Activated CD4-positive, alpha-beta T cell treated with anti-CD3 and anti-CD28 coated beads for 4 hours (primary cell): ENCODE data around the gene MYDGF.

Source experiments
- DNase-seq, 2 donors: peaks; one replicate each; pipeline ENCODE4 v3.0.0-alpha.2; 2020

Gene MYDGF

DNA sequence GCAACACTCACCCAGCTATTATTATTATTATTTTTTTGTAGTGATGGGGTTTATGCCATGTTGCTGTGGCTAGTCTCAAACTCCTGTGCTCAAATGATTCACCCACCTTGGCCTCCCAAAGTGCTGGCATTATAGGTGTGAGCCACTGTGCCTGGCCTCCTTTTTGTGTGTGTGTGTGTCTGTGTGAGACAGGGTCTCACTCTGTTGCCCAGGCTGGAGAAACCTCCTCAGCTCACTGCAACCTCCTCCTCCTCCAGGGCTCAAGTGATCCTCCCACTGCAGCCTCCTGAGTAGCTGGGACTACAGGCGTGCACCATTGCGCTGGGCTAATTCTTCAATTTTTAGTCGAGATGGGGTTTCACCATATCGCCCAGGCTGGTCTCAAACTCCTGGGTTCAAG lies 3.6 kb upstream of the MYDGF start:
- no peak for DNase-seq

DNA sequence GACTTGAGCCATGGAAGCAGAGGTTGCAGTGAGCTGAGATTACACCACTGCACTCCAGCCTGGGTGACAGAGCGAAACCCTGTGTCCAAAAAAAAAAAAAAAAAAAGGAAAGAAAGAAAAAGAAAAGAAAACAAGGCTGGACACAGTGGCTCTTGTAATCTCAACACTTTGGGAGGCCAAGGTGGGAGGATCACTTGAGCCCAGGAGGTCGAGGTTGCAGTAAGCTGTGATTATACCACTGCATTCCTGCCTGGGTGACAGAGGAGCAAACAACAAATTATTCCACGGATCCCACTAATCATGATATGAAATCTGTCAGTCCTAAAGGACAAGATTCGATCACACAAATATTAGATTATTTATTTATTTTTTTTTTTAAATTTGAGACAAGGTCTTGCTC lies 3.1 kb upstream of the MYDGF start:
- no peak for DNase-seq

DNA sequence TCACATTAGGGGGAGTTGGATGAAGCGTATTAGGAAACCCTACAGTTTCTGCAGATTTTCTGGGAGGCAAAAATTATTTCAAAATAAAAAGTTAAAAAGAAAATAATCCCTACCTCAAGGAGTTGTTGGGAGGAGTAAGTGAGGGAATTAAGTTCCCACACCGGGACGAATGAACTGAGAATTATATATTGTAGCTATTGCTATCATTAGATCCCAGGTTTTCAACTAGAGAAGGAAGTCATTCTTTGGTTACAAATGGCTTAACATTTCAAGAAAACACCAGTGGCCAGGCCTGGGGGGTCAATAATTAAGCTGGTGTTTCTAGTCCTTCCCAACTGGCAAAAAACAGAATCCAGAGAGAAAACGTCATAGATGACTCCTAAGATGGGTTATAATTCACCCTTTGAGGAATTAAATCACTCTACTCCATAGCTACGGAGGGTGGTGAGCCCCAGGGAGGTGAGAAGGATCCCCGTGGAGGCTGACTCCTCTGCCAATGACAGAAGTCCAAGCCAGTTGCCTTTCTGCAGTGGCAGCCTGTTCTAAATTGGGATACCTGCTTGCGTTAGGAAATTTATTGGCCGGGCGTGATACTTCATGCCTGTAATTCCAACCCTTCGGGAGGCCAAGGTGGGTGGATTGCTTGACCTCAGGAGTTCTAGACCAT lies 1.2 kb upstream of the MYDGF start:
- no peak for DNase-seq

DNA sequence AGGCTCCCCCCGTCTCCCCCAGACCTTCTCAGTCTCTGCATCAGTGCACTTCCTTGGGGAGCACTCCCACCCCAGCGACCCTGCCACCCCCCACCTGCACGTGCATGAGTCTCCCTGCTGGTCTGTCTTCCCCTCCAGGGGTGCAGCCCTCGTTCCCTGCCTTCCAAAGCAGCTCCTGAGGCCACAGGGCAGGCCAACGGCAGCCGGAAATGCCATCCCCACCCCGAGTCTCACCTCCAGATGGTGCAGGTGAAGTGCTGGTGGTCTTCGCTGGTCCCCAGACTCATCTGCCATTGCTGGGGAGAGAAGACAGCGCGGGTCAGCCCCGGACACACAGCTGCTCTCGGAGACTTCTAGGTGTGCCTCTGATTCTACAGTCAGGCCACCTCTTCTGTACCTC lies 5.5 kb downstream of the MYDGF start:
- DNase-seq, result no peak

DNA sequence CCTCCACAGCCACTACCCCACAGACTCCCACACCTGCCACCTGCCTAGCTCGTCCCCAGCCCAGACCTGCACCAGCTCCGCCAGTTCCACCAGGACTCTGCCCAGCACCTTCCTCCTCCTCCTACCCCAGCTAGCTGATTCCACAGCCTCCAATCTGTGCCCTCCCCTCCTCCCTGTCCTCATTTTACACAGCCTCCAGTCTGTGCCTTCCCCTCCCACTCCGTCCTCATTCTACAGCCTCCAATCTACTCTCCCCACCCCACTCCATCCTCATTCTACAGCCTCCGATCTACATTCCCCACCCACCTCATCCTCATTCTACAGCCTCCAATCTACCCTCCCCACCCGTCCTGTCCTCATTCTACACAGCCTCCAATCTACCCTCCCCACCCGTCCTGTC lies 7.3 kb downstream of the MYDGF start:
- no peak for DNase-seq

DNA sequence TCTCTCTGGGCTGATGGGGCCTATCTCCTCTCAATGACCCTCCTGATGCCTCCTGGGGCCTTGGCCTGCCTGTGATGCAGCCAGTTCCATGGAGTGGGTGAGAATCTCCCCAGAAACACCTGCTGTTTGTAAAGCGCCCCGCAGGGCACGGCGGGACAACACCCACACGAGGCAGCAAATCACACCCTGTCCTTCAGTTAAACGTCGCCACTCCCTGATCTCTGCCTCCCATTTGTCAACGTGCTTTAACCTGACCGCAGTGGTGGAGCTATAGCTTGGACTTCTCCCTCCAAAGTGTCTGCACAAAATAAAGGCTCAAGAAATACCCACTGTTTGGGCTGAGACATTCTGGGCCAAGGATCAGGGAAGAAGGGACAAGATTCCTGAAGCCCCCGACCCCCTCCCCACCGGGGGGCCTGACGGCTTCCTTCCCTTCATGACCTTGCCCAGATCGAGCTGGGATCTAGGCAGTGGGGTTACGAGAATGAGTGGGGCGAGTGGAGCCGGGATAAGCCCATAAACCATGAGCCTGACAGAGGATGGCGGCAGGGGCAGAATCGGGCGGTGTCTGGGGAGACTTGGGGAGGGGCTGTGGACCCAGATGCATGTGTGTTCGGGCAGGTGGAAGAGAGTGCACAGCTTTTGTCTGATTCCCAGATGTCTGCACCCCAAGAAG lies 8.0 kb downstream of the MYDGF start:
- no peak for DNase-seq

DNA sequence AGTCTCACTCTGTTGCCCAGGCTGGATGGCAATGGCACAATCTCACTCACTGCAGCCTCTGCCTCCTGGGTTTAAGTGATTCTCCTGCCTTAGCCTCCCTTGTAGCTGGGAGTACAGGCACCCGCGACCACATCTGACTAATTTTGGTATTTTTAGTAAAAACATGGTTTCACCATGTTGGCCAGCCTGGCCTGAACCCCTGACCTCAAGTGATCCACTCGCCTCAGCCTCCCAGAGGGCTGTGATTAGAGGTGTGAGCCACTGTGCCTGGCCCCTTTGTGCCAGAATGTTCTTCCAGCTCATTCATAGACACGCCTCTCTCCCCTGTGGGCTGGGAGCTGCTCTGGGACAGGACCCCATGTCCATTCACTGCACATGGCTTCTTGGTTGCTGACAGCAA lies 9.1 kb downstream of the MYDGF start:
- DNase-seq, result no peak

DNA sequence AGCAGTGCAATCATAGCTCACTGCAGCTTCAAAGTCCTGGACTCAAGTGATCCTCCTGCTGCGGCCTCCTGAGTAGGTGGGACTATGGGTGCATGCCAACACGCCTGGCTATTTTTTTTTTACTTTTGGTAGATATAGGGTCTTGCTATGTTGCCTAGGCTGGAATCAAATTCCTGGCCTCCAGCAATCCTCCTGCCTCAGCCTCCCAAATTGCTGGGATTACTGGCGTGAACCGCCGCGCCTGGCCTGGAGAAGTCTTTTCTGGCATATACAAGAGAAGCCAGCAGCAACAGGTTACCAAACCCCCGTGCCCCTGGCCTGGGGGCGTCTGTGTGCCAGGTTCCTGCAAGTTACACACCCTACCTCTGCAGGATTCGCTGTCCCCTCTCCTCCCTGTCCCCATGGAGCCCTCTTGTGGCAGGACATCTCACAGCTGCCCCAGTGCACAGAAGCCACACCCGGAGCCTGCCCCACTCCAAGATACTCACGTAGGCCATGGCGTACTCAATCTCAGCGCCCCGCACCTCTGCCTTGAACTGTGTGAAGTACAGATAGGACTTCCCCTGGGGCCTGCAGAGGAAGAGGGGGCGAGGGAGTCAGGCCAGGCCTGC lies 9.9 kb downstream of the MYDGF start:
- no peak for DNase-seq

DNA sequence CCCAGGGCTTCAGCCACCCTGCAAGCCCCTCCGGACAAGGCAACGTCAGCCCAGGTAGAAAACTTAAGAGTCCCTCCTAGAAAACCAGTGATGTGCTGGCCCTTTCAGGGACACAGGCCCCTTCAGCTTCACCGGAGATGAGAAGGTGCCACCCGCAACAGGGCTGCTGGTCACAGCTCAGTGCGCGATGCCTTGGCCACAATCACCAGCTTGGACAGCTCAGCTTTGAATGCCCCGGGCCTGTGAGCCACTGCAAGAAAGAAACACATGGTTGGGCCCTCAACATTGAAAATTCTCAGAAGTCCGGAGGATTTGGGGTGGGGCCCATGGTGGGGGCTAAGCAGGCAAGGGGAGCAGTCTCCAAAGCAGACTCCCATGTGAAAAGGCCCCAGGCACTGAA lies 12.3 kb downstream of the MYDGF start:
- DNase-seq, result no peak

DNA sequence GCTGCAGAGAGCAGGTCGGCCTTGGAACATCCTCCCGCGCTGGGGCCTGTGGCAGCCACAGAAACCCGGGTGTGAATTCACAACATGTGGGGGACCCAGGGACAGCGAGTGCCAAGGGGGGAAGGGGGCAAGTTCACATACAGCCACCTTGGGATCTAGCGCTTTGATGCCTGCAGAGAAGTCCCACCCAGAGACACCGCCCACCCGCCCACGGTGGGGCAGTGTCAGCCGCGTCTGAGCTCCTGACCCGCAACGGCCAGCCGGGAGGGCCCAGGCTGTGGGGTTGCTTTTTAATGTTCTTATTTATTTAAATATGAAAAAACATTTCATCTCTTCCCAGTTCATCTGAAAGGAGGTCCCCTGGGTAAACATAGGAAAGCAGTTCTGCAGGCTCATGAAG lies 12.9 kb downstream of the MYDGF start:
- DNase-seq, result no peak

DNA sequence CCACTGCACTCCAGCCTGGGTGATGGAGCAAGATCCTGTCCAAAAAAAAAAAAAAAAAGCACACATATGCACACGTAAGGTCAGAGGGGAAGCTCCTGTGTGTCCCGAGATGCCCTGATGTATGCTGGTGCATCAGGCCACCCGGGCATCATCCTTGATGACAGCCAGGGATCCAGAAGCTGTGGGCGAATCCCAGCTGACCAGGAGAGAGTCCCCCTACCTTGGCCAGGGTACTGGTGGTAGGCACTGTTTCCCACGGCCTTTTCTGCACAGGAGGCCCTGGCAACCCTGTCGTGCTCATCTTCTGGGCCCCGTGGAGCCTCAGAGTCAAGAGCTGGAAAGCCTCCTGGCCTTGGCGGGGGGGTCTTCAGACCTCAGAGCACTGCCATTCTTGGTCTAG lies 14.0 kb downstream of the MYDGF start:
- DNase-seq, result no peak

DNA sequence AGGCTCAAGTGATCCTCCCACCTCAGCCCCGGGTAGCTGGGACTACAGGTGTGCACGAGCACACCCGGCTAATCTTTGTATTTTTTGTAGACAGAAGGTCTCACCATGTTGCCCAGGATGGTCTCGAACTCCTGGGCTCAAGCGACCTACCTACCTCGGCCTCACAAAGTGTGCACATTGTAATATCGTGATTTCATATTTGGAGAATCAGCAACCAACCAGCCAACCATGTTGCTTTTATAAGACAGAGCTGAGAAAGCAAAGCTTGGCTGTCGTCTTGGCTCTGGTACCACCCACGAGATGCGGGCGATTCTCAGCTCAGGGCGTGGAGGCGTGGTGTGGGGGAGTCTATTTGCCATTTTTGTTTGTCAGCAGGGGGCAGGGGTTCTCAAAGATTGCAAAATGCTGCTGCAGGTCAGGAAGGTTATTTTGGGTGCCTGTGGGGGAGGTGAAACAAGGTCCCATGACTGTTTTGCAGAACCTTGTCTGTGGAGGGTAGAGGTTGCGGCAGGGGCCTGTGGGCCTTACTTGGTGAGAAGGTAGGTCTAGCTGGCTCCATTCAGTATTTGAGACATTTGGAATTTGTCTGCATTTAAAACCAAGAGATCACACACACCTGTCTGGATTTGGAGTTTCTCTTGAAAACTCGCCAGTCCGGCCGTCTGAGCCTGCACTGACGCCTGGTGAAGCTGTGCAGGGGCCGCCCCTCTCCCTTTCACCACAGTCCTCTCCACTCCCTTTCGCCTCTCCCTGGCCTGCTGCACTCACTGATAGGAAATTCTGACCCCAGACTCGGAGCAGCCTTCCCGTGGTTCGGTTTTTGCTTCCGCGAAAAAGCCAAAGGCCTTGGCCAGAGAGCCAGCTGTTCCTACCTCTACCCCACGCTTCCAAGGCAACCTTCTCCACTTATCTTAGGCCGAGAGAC lies 15.4 kb downstream of the MYDGF start:
- no peak for DNase-seq

DNA sequence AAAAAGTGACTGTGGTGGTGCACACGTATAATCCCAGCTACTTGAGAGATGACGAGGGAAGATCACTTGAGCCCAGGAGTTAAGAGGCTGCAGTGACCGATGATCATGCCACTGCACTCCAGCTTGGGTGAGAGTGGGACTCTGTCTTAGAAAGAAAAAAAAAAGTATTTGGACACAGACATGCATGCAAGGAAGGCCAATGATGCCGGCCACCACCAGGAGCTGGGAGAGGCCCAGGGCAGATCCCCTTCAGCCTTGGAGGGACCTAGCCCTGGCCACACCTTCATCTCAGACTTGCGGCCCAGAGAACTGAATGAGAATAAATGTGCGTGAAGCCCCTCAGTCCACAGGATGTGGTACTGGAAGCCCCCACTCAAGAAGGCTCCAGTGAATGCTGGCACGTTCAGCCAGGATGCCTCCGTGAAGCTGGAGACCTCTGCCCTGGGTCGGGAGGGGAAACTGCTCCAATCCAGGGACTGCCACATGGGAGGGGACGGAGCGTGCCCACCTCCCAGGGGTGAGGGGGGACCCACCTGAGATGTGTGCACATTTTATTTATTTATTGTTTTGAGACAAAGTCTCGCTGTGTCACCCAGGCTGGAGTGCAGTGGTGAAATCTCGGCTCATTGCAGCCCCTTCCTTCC lies 16.2 kb downstream of the MYDGF start:
- no peak for DNase-seq

DNA sequence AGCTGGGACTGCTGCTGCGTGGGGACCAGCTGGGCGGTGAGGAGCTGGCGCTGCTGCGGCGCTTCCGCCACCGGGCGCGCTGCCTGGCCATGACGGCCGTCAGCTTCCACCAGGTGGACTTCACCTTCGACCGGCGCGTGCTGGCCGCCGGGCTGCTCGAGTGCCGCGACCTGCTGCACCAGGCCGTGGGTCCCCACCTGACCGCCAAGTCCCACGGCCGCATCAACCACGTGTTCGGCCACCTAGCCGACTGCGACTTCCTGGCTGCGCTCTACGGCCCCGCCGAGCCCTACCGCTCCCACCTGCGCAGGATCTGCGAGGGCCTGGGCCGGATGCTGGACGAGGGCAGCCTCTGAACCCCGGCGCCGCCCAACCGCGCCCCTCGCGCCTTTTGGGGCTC lies 18.1 kb downstream of the MYDGF start:
- DNase-seq, result no peak

DNA sequence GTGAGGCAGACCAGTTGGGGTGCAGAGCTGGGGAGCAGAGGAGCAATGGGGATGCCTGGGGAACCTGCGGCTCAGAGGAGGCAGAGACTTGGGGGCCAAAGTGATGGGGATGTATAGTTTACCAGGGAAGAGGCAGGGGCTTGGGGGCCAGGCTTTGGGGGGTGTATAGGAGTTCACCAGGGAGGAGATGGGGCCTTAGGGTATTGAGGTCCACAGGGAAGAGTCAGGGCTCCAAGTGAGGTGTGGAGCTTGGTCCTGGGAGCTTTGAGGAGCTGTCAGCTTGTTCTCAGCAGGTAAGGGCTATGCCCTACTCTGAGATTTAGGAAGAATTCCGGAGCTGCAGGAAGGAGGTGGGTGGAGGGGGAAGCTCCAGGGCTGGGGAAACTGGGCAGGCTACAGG lies 20.0 kb downstream of the MYDGF start:
- no peak for DNase-seq

DNA sequence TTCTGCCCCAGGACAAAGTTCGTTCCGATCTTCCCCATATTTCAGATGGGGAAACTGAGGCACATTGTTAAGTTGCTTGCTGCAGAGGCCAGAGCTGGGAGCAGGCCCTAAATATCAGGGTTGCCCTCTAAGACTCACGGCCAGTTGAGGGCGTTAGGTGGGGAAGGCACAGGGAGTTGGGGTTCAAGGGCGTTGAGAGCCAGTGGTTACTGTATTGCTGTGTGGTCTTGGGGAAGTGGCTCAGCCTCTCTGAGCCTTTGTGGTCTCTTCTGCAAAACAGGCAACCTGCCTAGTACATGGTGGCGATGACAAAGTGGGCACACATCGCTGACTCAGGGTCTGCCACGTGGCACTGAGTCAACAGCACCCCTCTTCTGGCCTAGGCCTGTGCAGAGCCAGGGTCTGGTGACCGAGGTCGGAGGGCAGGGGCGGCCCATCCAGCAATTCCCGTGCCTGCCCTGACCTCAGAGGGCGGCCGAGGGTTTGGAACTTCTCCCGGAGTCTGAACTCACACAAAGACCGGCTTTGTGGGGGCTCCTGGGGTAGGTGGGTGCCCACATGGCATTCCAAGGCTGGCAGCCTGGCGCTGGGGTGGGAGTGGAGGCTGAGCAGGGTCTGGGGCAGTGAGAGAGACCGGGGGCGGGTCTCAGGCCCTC lies 20.6 kb downstream of the MYDGF start:
- no peak for DNase-seq

DNA sequence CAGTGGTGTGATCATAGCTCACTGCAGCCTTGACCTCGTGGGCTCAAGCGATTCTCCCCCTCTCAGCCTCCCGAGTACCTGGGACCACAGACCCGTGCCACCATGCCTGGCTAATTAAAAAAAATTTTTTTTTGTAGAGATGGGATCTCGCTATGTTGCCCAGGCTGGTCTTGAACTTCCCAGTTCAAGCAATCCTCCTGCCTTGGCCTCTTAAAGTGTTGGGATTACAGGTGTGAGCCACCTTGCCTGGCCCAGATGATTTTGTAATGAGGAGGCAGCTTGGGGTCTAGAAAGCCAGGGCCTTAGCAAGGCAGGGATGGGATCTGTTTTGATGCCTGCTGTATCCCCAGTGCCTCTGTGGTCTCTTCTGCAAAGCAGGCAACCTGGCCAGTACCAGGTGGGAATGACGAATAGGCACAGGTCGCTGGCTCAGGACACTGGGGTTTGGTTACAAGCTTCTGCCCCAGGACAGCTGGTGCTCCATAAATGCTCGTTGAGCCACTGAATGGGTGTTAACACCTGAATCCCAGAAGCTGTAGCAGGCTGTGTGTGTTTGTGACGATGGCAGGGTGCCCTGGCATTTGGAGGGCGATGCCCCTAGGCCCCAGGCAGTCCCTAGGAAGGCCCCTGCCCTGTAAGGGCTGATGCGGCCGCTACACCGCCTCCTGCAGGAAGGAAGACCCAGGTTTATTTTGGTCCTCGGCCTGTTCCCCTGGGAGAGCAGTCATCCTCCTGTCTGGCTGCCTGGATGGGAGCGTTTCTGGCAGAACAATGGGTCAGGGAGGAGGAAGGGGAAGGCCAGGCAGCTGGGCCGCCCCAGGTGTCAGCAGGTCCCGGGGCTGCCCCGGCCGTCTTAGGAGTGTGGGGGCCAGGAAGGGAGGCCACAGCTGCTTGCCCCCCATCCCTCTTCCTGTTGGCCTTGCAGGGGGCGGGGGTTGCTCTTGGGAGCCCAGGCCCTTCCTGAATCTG lies 22.2 kb downstream of the MYDGF start:
- no peak for DNase-seq

DNA sequence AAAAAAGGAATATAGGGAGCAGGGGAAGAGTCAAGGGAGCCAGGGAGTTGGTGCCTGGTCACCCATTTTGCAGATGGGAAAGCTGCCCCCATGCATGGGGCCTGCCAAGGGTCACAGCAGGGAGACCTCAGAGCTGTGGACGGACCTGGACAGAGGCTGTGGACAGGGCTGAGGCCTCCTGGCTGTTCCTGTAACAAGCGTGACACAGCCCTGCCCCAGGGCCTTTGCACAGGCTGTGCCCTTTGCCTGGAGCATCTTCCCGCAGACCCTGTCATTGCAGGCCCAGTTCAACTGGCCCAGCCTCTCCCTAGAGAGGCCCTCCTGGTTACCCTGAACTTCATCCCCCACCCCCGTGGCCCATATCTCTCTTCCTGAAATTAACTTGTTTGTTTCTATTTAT lies 24.4 kb downstream of the MYDGF start:
- no peak for DNase-seq

DNA sequence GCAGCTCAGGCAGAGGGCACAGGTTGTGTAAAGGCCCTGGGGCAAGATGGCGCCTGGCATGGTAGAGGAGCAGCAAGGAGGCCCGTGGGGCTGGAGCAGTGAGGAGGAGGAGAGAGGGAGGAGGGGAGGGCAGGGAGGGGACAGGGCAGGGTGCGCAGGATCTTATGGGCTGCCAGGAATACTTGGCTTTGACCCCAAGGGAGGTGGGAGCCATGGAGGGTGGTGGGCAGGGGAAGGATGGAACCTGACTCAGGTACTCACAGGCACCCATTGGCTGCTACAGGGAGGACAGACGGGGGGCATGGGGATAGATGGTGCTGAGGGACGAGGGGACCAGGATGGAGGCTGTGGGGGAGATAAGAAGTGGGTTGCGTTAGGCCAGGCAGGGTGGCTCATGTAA lies 27.5 kb downstream of the MYDGF start:
- DNase-seq, result no peak

DNA sequence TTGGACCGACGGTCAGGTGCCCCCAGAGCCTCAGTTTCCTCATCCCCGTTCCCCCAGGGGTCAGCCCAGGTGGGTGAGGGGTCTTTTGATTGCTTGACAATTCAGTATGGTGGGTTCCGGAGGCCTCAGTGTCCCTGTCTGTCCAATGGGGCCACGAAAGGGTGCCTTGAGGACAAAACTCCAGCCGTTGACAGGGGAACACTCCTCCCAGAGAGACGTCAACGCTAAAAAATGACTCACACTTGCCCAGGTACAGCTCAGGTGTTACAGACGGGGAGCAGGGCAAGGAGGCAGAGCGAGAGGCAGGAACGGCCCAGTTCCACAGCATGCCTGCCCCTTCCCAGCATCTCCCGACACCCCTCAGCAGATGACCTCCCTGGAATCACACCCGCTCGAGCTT lies 29.0 kb downstream of the MYDGF start:
- no peak for DNase-seq
